D721Med (cell line): ENCODE data around the gene TJAP1.

Source experiments
- DNase-seq: peaks from one replicate; pipeline ENCODE4 v3.0.0; 2011; ENCODE audit warnings: low spot score; ENCODE audit not compliant: insufficient read length
- FAIRE-seq: peaks from 2 replicates; lab custom pipeline; 2011; peaks lifted over from hg19 to GRCh38; lab: Jason Lieb, UNC
- TF ChIP-seq, protein P1 (sequence below): IDR thresholded peaks from 2 replicates; pipeline ENCODE4 v1.5.1; 2012; ENCODE audit warnings: mild to moderate bottlenecking, control low read depth; ENCODE audit not compliant: insufficient read depth; ENCODE audit errors: missing control alignments

Gene TJAP1

DNA sequence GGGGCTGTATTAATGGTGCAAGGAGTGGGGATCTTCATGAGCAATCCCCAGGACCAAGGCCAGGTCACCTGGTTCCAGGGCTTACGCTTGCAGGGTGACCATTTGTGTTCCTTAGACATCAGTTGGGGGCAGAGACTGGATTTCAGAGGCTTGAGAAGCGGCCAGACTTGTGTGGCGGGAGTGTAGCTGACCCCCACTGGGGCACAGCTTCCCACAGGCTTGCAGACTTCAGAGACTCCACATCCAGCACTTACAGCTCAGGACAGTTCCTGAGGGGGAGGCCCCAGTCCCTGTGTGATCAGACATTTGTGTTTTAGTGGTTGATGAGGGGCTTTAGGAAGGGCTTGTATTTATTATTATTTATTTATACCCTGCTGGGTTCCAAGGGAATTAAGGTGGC is 15.3 kb downstream of the TJAP1 start:
- DNase-seq (no peak), FAIRE-seq (no peak)
- TF ChIP-seq, protein P1, sequence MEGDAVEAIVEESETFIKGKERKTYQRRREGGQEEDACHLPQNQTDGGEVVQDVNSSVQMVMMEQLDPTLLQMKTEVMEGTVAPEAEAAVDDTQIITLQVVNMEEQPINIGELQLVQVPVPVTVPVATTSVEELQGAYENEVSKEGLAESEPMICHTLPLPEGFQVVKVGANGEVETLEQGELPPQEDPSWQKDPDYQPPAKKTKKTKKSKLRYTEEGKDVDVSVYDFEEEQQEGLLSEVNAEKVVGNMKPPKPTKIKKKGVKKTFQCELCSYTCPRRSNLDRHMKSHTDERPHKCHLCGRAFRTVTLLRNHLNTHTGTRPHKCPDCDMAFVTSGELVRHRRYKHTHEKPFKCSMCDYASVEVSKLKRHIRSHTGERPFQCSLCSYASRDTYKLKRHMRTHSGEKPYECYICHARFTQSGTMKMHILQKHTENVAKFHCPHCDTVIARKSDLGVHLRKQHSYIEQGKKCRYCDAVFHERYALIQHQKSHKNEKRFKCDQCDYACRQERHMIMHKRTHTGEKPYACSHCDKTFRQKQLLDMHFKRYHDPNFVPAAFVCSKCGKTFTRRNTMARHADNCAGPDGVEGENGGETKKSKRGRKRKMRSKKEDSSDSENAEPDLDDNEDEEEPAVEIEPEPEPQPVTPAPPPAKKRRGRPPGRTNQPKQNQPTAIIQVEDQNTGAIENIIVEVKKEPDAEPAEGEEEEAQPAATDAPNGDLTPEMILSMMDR, result no peak

DNA sequence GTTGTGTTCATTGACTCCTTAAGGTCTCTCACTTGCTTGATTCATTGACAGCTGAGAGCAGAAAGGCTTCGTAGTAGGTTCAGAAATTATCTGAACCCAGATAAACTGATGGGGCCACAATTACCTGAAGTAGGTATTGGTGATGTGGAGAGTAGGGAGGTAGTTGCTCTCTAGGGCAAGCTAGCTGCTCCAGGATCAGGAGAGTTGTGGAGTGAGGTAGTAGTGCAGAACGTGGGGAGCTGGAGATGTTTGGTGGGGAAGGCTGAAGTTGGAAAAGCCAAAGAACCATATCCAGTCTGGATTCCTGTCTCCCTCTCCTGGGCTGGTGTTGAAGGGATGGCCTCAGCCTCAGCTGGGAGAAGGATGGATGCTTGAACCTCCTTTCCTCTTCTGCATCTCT is 15.9 kb downstream of the TJAP1 start:
- DNase-seq (no peak), FAIRE-seq (no peak)
- TF ChIP-seq, protein P1, result no peak

DNA sequence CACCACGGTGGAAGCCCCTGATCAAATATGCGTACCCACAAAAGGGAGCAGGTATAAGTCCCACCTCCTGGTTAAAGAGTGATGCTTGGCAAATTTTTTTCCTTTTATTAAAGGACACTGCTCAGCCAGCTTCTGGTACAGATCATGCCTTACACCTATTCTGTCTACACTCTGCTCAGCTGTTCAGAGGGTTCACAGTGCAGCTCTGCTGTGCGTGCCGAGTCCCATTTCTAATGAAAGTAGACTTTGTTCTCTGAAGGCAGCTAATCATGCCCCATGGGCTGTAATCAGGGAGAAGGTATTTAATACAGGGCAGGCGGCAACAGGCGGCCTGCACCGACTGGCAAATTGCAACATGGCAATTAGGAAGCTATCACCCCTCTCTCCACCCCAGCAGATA is 16.5 kb downstream of the TJAP1 start:
- TF ChIP-seq, protein P1, result no peak
- no peak for DNase-seq
- FAIRE-seq, result no peak

DNA sequence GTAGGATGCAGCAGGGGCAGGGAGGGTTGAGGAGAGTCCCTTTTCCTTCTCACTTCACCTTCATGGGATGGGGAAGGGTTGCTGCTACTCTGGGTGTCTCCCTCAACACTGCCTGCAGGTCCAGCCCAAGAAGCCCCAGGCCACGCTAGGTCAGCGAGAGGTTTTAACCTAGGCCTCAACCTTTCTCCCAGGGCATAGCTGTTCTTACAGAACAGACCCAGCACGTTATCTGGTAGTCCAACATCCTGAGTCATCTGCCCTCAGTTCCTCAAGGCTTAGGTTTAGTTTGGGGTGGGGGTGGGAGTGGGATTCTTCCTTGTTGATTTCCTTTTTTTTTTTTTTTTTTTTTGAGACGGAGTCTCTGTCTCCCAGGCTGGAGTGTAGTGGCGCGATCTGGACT is 17.0 kb downstream of the TJAP1 start:
- no peak for FAIRE-seq
- DNase-seq, result no peak
- TF ChIP-seq, protein P1, result no peak

DNA sequence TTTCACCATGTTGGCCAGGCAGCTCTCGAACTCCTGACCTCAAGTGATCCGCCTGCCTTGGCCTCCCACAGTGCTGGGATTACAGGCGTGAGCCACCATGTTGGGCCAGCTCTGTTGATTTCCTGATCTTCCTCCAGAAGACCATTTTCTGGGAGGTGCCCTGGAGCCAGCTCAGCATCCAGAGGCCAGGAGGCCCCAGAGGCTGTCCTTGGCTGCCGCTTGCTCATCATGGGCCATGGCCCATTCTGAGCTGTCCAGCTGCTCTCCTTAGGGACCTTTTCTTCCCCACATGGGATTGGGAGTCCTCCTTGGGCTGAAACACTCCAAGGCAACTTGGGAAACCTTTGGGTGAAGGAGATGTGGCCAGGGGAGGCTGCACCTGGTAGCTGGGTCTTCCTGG is 17.4 kb downstream of the TJAP1 start:
- DNase-seq (no peak), FAIRE-seq (no peak)
- TF ChIP-seq, protein P1, result no peak

DNA sequence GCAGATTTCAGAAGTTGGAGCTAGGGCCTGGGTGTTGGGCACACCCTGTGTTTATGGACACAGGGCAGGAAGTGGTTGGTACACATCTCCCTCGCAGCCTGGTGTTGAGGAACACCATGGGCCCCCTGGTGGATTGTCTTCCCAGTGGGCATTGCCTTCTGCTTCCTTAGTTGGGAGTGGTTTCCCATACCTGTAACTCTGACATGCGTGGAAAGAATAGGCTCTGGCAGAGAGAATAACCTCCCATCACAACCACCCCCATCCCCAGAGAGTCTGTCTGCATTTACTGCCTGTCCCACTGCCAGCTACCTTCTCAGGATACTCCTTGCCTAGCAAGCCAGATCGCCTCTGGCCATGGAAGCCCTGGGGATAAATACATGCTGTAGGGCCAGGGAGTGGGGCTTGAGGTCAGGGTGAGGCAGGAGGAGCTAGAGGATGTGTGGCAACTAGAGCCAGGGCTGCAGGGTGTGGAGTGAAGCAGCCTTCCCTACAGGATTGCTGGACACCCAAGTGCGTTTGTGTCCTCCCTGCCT is 18.1 kb downstream of the TJAP1 start:
- DNase-seq, result no peak
- FAIRE-seq, result no peak
- TF ChIP-seq, protein P1, result peak; percentile 4

DNA sequence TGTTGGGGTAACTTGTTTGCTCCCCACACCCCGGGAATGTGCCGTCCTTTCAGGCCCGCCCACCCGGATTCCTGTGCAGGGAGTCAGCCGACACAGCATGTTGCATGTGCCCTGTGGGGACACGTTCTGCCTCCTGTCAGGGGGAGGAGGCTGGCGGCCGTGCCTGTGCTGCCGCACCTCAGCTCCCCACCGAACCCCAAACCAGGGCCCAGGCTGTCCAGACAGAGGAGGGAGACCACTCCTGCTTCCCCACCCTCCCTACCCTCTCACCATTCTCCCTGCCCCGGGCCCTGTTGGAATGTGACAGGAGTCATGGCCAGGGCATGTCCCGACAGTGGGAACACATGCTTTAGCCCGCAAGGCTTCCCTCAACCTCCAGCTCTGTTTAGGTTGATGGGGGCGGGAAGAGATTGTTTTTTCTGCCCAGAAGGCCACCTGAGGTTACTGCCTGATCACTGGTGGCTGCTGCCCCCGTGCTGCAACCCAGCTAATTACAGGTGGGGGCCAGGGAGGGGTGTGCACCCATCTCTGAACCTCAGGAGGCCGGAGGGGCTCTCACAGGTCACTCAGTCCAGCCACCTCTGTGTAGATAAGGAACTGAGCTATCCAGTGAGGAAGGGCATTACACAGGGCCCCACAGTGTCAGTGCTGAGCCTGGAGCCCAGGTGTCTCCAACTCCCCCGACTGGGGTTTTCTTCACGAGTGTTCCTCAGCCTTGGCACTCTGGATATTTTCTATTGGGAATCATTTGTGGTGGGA is 19.2 kb downstream of the TJAP1 start:
- peak; percentile 70 for DNase-seq
- no peak for FAIRE-seq
- TF ChIP-seq, protein P1, result peak; percentile 32
